Subcutaneous abdominal adipose tissue (tissue), 5 donors: Measurements from ENCODE around the gene PRUNE2.

ENCODE experiments used
- H3K27ac ChIP-seq: one replicate; pipeline ENCODE4 v1.7.0; 2013; ENCODE audit warnings: low read depth, mild to moderate bottlenecking, inconsistent platforms, low read length, moderate library complexity
- H3K27me3 ChIP-seq, 5 donors: one replicate each; pipeline ENCODE4 v1.7.0; 2013; ENCODE audit warnings: low read length in 5 of 5, inconsistent platforms in 1 of 5; ENCODE audit not compliant: control insufficient read depth in 5 of 5, insufficient read depth in 4 of 5
- H3K36me3 ChIP-seq, 5 donors: one replicate each; pipeline ENCODE4 v1.7.0; 2013; ENCODE audit warnings: low read length in 5 of 5; ENCODE audit not compliant: control insufficient read depth in 5 of 5, insufficient read depth in 5 of 5
- H3K4me1 ChIP-seq, 5 donors: one replicate each; pipeline ENCODE4 v1.7.0; 2013; ENCODE audit warnings: low read length in 5 of 5, mild to moderate bottlenecking in 3 of 5, moderate library complexity in 1 of 5; ENCODE audit not compliant: control insufficient read depth in 5 of 5, insufficient read depth in 5 of 5
- H3K4me3 ChIP-seq, 5 donors: one replicate each; pipeline ENCODE4 v1.7.0; 2013; ENCODE audit warnings: low read length in 5 of 5, low read depth in 1 of 5
- H3K9ac ChIP-seq, 5 donors: one replicate each; pipeline ENCODE4 v1.7.0; 2013; ENCODE audit warnings: low read length in 5 of 5, mild to moderate bottlenecking in 4 of 5, moderate library complexity in 3 of 5
- H3K9me3 ChIP-seq, 5 donors: one replicate each; pipeline ENCODE4 v1.7.0; 2013; ENCODE audit warnings: low read length in 5 of 5; ENCODE audit not compliant: control insufficient read depth in 5 of 5
- donor health status: healthy.
- donor health status: healthy.
- donor health status: healthy.
- donor health status: healthy.
- donor health status: healthy.

PRUNE2 gene

DNA sequence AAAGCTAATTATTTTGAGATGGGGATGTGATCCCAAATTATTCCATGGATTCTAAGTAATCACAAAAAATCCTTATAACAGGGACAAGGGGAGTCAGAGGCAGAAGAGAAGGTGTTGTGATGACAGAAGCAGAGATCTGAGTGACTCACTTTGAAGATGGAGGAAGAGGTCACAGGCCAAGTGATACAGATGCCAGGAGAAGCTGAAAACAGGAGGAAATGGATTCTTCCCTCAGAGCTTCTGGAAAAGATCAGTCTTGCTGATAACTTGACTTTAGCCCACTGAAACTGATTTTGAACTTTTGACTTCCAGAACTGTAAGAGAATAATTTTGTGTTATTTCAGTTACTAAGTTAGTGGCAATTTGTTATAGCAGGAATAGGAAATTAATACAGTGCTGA lies 341.6 kb downstream of the PRUNE2 start:
- no peaks in the 10 kb centered on the region for H3K27me3 ChIP-seq
- H3K36me3 ChIP-seq, result no peaks in the 10 kb centered on the region
- H3K27ac ChIP-seq, result no peak overlapping the region
- no peaks in the 10 kb centered on the region for H3K9me3 ChIP-seq
- no peak overlapping the region for H3K4me3 ChIP-seq
- peaks cover 0 to 4% (median 0%) of the 10 kb centered on the region in 5 donors for H3K4me1 ChIP-seq
- H3K9ac ChIP-seq, result no peak overlapping the region

GRCh38 chr9:76562511-76562911 lies 343.4 kb downstream of the PRUNE2 start:
- H3K9me3 ChIP-seq, result no peaks in the 10 kb centered on the region
- no peak overlapping the region for H3K9ac ChIP-seq
- H3K27me3 ChIP-seq, result no peaks in the 10 kb centered on the region
- no peaks in the 10 kb centered on the region for H3K36me3 ChIP-seq
- H3K27ac ChIP-seq, result no peak overlapping the region
- H3K4me1 ChIP-seq, result peaks cover 0 to 4% (median 0%) of the 10 kb centered on the region in 5 donors
- H3K4me3 ChIP-seq, result no peak overlapping the region

DNA sequence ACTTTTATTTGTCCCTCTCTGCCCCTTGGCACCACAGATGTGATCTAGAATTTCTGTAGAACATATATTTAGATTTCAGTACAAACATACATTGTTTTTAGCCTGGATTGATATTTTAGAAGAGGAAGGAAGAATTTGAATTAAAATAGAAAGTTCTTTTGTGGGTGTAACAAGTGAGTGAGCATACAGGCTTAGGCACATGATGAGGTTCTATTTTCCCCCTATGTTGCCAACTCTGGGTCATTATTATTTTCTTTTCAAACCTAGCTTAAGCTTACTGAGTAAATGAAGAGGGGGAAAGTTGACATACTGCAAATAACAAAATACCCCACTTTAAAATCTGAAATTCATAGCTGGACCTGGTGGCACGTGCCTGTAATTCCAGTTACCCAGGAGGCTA lies 344.0 kb downstream of the PRUNE2 start:
- H3K27ac ChIP-seq, result no peak overlapping the region

More for the DNA sequence above, 344.0 kb downstream of the PRUNE2 start:
- Histone ChIP-seq H3K27me3 (no peaks in the 10 kb centered on the region), H3K9ac (no peak overlapping the region), H3K36me3 (no peaks in the 10 kb centered on the region), H3K4me3 (no peak overlapping the region), H3K4me1 (peaks cover 0 to 4% (median 0%) of the 10 kb centered on the region in 5 donors), H3K9me3 (no peaks in the 10 kb centered on the region)
